HepG2 (cell line): ENCODE measurements around the gene CDX2. TPM values are rescaled to one million over a fixed set of nuclear protein-coding genes. Genes with fewer than 3 reads are reported as not detected.
A peak's percentile ranks its signal among the peaks of the same experiment; 100 is the strongest.

Source experiments
- ATAC-seq: fragments of 200-7000 bp; cut with Tn5 transposase; 3 replicates; pipeline ENCODE4 v1.9.1; 2020; ENCODE audit warnings: mild to moderate bottlenecking, moderate library complexity
- BruUV-seq: library from RNA; stranded (reverse); fragments of 400-500 nt; replicated peaks from 2 replicates; lab custom pipeline; 2021; lab: Mats Ljungman, UMichigan
- CTCF ChIA-PET: fragments of 300-600 bp; formaldehyde crosslinking; extraction: SDS; loops from one replicate; lab custom pipeline; 2021; ENCODE audit warnings: low total read pairs, inconsistent platforms, low intra/inter-chr PET ratio; lab: Yijun Ruan, JAX
- POLR2A ChIA-PET: fragments of 350-600 bp; sonication (Branson Sonifier 250); formaldehyde crosslinking; loops from one replicate; lab custom pipeline; 2020; ENCODE audit warnings: antibody characterized with exemption, inconsistent platforms; lab: Yijun Ruan, JAX
- DNase-seq: peaks from one replicate; pipeline ENCODE4 v3.0.0-alpha.2; 2015; ENCODE audit warnings: low spot score
- FAIRE-seq: peaks from 3 replicates; lab custom pipeline; 2011; peaks lifted over from hg19 to GRCh38; lab: Jason Lieb, UNC
- H2AFZ ChIP-seq: one replicate; pipeline ENCODE4 v1.6.1; 2011; ENCODE audit warnings: low read length, inconsistent platforms
- H3K27ac ChIP-seq: fragments of 300-600 bp; 3 replicates; pipeline ENCODE4 v1.8.0; 2011; ENCODE audit warnings: mixed run types, mild to moderate bottlenecking, mixed read lengths, low read length, inconsistent platforms; ENCODE audit not compliant: insufficient read depth; ENCODE audit errors: extremely low read length
- H3K27me3 ChIP-seq, 2 experiments: fragments of 200-600 bp in 1 of 2; 2 replicates in 1 of 2; 3 replicates in 1 of 2; pipeline versions ENCODE4 v1.6.0 to v1.8.0; 2011; ENCODE audit warnings: low read length in 2 of 2, mild to moderate bottlenecking in 2 of 2, moderate library complexity in 2 of 2, inconsistent platforms in 1 of 2; ENCODE audit not compliant: insufficient read depth in 2 of 2, control insufficient read depth in 1 of 2
- H3K36me3 ChIP-seq, 2 experiments: fragments of 200-600 bp in 1 of 2; replicated peaks in 1 of 2; 2 replicates in 1 of 2; 3 replicates in 1 of 2; pipeline versions ENCODE4 v1.5.1 to v1.8.0; 2011; ENCODE audit warnings: low read length in 2 of 2, inconsistent platforms in 1 of 2; ENCODE audit not compliant: insufficient read depth in 2 of 2, control insufficient read depth in 1 of 2
- H3K4me1 ChIP-seq: 2 replicates; pipeline ENCODE4 v1.5.1; 2012; ENCODE audit warnings: low read length, inconsistent platforms; ENCODE audit not compliant: insufficient read depth
- H3K4me2 ChIP-seq: 2 replicates; pipeline ENCODE4 v1.6.0; 2011; ENCODE audit warnings: low read depth, low read length, inconsistent platforms
- H3K4me3 ChIP-seq, 3 experiments: fragments of 200-600 bp in 1 of 3; sonication (generic), shearing (Covaris generic) in 1 of 3; replicated peaks in 1 of 3; 2 replicates each; pipeline ENCODE4 v1.5.1; 2011 to 2016; ENCODE audit warnings: low read length in 3 of 3, inconsistent platforms in 2 of 3, low read depth in 2 of 3, mild to moderate bottlenecking in 2 of 3, control low read depth in 1 of 3, mixed read lengths in 1 of 3; ENCODE audit not compliant: insufficient read depth in 1 of 3
- H3K79me2 ChIP-seq: one replicate; pipeline ENCODE4 v1.6.1; 2011; ENCODE audit warnings: low read length, inconsistent platforms; ENCODE audit not compliant: insufficient read depth
- H3K9ac ChIP-seq: 2 replicates; pipeline ENCODE4 v1.6.0; 2011; ENCODE audit warnings: mild to moderate bottlenecking, low read depth, low read length, inconsistent platforms; ENCODE audit not compliant: insufficient read depth
- H3K9me3 ChIP-seq: 2 replicates; pipeline ENCODE4 v1.5.1; 2012; ENCODE audit warnings: mild to moderate bottlenecking, low read length
- H4K20me1 ChIP-seq: 2 replicates; pipeline ENCODE4 v1.6.0; 2011; ENCODE audit warnings: inconsistent platforms, mild to moderate bottlenecking, low read length, moderate library complexity; ENCODE audit not compliant: insufficient read depth
- HNRNPLL ChIP-seq: fragments of 200-400 bp; formaldehyde crosslinking; IDR thresholded peaks from 2 replicates; pipeline ENCODE4 v1.6.1; 2017; ENCODE audit warnings: mild to moderate bottlenecking, low read depth, low read length; ENCODE audit not compliant: poor library complexity, severe bottlenecking
- HNRNPUL1 ChIP-seq: fragments of 200-400 bp; formaldehyde crosslinking; IDR thresholded peaks from 2 replicates; pipeline ENCODE4 v1.6.1; 2017; ENCODE audit warnings: low read depth, mild to moderate bottlenecking, low read length, moderate library complexity
- PCBP2 ChIP-seq: fragments of 200-400 bp; formaldehyde crosslinking; optimal IDR thresholded peaks from 2 replicates; pipeline ENCODE3; 2018; ENCODE audit warnings: low read length, low read depth; ENCODE audit not compliant: poor library complexity, severe bottlenecking
- ZFX ChIP-seq: sonication (generic); formaldehyde crosslinking; IDR thresholded peaks from 2 replicates; pipeline ENCODE4 v1.4.0; 2020; ENCODE audit warnings: mild to moderate bottlenecking, low read depth, missing genetic modification reagents, moderate library complexity
- WGBS: methylation state at CpG from one replicate; pipeline ENCODE4 v1.1.6; 2017; ENCODE audit warnings: low lambda C conversion rate; 5-methylcytosine and 5-hydroxymethylcytosine counted together
- in situ Hi-C: cut with HindIII; loops from 2 replicates; pipeline ENCODE4 v1.10.0; 2017; ENCODE audit warnings: low pct_unique_long_range_greater_than_20kb; ENCODE audit not compliant: extremely low pct_ligation_motif_present
- intact Hi-C: fragments of 100-400 bp; cut with micrococcal nuclease; formaldehyde crosslinking; loops from one replicate; pipeline ENCODE4 v1.10.0; 2022; ENCODE audit not compliant: unreplicated experiment
- polyA plus RNA-seq, 8 experiments: library from polyadenylated mRNA; depleted of rRNA in 3 of 8; stranded (reverse) in 7 of 8; unstranded in 1 of 8; fragments of >200 nt; fragmentation: Illumina TruSeq in 4 of 8; extraction: Trizol in 4 of 8; gene quantifications; 2 replicates each; pipeline versions ENCODE4 v1.2.1 to v1.2.3, GENCODE V29; 2011 to 2016; ENCODE audit warnings: low read depth in 4 of 8, missing spikeins in 1 of 8, mixed read lengths in 1 of 8; ENCODE audit not compliant: insufficient read depth in 1 of 8
- total RNA-seq, 5 experiments: library from RNA; depleted of rRNA; stranded (reverse); fragments of >200 nt; fragmentation: Illumina TruSeq; extraction: Trizol; gene quantifications; 2 replicates each; pipeline ENCODE4 v1.2.3, GENCODE V29; 2016; ENCODE audit warnings: low read depth in 1 of 5

CDX2 gene
- total and polyA plus RNA-seq, 2 of the 13 experiments (the other 11 are each of a cell fraction or from before 2014, with no cell fraction given), result 0.04 TPM; not detected in 1

- TF ChIP-seq ZFX (CRISPR knock-in tag) (0 out of 2 replicates have a peak, but pooled peaks have one; percentile 14), HNRNPUL1 (no peak)
Observed at GRCh38 chr13:27918041-27918917, 50.8 kb downstream of the CDX2 start (continued).

- CTCF ChIA-PET, result no interaction called here
- no peaks in the 10 kb centered on the region for H3K9me3 ChIP-seq
- H3K27me3 ChIP-seq, result peaks cover 8 to 47% of the 10 kb centered on the region in 2 experiments
- no TSS peak for BruUV-seq
- peaks cover 35% of the 10 kb centered on the region for H3K4me1 ChIP-seq
- DNase-seq (no peak), FAIRE-seq (no peak), ATAC-seq (no peak)
- TF ChIP-seq PCBP2, result no peak
- peak; percentile 10 for TF ChIP-seq HNRNPLL
- POLR2A ChIA-PET, result no interaction called here
- in situ Hi-C loops (no loop called here), intact Hi-C loops (no loop called here)
- no peak overlapping the region for H2AFZ ChIP-seq
- peak overlapping the region; percentile 77; the same call in 1 of the 2 replicates for H3K4me2 ChIP-seq
- peak overlapping the region in 1 of 3 experiments; percentile 63; a peak in 1 of 6 replicates for H3K4me3 ChIP-seq
- no peaks in the 10 kb centered on the region for H4K20me1 ChIP-seq
- no peak overlapping the region for H3K27ac ChIP-seq
- no peaks in the 10 kb centered on the region for H3K36me3 ChIP-seq
- H3K79me2 ChIP-seq, result no peaks in the 10 kb centered on the region
- WGBS, result 77% methylated on average over 48 of the region's 48 CpGs
- H3K9ac ChIP-seq, result no peak overlapping the region
Observed at GRCh38 chr13:27917121-27917947, 51.8 kb downstream of the CDX2 start.
